ENCODE results near the gene TENT4A. TPM values are rescaled to one million over a fixed set of nuclear protein-coding genes. Genes with fewer than 3 reads are reported as not detected.

Gene TENT4A
- total RNA-seq, 6 experiments from 2014 or later: 19.8 to 23.8 (median 21.7) TPM

DNA sequence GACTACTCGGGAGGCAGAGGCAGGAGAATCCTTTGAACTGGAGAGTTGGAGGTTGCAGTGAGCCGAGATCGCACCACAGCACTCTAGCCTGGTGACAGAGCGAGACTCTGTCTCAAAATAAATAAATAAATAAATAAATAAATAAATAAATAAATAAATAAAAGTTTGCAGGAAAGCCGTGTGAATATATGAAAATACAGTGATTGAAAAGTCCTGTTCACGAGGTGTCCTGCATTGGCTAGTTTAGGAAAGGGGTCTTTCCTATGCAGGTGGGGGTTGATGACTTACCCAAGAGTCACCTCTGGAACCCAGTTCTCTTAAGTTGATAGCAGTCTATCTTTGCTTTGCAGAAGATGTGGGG, 7.3 kb downstream of the TENT4A start:
- H3K4me3 Mint-ChIP-seq: no peak overlapping the region
- H3K9me3 Mint-ChIP-seq: no peaks in the 10 kb centered on the region
- peaks cover 96% of the 10 kb centered on the region for H3K4me1 Mint-ChIP-seq (ENCODE audit: low read depth)
- peak overlapping the region; percentile 25 for H3K27ac Mint-ChIP-seq
- H3K27me3 Mint-ChIP-seq (ENCODE audit: insufficient read depth): no peaks in the 10 kb centered on the region
- no peak for DNase-seq
- H3K36me3 Mint-ChIP-seq (ENCODE audit: low read depth): peaks cover 17% of the 10 kb centered on the region
- TF ChIP-seq, protein P1, sequence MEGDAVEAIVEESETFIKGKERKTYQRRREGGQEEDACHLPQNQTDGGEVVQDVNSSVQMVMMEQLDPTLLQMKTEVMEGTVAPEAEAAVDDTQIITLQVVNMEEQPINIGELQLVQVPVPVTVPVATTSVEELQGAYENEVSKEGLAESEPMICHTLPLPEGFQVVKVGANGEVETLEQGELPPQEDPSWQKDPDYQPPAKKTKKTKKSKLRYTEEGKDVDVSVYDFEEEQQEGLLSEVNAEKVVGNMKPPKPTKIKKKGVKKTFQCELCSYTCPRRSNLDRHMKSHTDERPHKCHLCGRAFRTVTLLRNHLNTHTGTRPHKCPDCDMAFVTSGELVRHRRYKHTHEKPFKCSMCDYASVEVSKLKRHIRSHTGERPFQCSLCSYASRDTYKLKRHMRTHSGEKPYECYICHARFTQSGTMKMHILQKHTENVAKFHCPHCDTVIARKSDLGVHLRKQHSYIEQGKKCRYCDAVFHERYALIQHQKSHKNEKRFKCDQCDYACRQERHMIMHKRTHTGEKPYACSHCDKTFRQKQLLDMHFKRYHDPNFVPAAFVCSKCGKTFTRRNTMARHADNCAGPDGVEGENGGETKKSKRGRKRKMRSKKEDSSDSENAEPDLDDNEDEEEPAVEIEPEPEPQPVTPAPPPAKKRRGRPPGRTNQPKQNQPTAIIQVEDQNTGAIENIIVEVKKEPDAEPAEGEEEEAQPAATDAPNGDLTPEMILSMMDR (IDR thresholded peaks at IDR 0.05): no peak

DNA sequence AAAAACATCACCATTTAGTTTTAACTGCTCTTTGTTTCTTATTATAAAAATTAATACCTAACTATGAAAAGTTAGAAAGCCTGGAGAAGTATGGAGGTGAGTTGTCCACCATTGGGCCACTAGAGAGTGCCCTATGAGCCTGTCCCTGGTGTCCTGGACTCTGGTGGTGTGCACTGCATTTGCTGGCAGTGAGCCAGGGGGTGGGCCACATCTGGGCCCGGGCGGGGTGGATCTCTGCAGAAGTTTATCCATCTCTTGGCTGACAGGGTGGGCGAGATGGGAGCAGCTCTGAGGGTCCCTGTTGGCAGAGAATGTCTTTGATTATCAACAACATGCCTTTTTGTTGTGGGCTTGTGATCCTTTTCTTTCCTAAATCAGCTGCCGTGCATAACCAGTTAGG, 8.2 kb downstream of the TENT4A start:
- peak overlapping the region; percentile 72 for H3K4me3 Mint-ChIP-seq
- peaks cover 89% of the 10 kb centered on the region for H3K4me1 Mint-ChIP-seq (ENCODE audit: low read depth)
- peak overlapping the region; percentile 80 for H3K27ac Mint-ChIP-seq
- peaks cover 24% of the 10 kb centered on the region for H3K36me3 Mint-ChIP-seq (ENCODE audit: low read depth)
- DNase-seq: no peak
- no peaks in the 10 kb centered on the region for H3K27me3 Mint-ChIP-seq (ENCODE audit: insufficient read depth)
- TF ChIP-seq, protein P1 (IDR thresholded peaks at IDR 0.05): peak; percentile 12; the same call in 1 of the 2 replicates
- H3K9me3 Mint-ChIP-seq: no peaks in the 10 kb centered on the region

DNA sequence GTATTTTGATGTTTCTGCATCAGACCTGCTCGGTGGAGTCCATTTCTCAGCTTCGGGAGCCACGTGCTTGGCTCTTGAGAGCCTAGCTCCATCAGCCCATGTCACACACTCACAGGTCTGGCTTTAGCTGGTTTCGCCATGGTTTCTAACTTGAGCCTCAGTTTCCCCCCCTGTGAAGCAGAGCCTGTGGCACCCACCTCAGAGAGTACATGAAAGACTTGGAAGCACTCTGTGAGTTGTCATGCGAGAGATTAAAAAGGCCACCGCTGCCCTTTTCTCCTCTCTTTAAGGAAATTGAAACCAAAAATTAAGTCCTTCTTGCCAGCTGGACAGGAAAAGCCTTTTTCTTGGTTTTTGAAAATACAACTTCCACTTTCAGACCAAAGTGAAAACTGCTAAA, 8.8 kb downstream of the TENT4A start:
- peak overlapping the region; percentile 72 for H3K4me3 Mint-ChIP-seq
- no peaks in the 10 kb centered on the region; the same call in 1 of the 2 replicates for H3K27me3 Mint-ChIP-seq (ENCODE audit: insufficient read depth)
- peak overlapping the region; percentile 80 for H3K27ac Mint-ChIP-seq
- peaks cover 89% of the 10 kb centered on the region for H3K4me1 Mint-ChIP-seq (ENCODE audit: low read depth)
- no peak for DNase-seq
- no peaks in the 10 kb centered on the region for H3K9me3 Mint-ChIP-seq
- TF ChIP-seq, protein P1 (IDR thresholded peaks at IDR 0.05): no peak
- H3K36me3 Mint-ChIP-seq (ENCODE audit: low read depth): peaks cover 30% of the 10 kb centered on the region

DNA sequence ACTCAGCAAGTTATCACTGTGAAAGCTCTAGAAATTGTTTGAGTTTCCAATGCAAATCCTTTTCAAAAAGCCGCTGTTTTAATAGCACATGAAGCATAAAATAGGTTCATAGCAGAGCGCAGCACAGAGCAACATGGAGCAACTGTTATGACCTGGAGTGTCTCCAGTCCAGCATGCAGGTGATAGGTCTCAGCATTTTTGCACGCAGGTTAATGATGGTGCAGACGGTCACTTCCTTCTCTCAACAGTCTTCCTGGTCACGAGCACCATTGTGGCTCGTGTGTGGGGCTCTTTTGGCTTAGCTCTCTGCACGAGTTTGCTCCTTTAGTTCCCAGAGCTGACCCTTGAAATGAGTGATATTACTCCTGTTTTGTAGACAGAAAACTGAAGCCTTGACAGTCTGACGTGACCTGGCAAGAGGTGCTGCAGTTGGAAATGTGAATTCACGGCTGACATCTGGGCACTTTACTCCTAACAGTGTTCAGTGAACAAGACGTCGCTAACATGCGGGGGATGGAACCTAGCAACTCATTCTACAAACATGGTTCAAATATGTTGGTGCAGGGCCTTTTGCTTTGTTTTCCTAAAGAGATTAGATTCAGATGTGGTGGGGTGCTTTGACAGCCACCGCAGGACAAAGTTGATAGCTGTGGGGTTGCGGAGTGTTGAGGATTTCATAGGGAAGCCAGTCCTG, 10.0 kb downstream of the TENT4A start:
- no peaks in the 10 kb centered on the region; the same call in 1 of the 2 replicates for H3K27me3 Mint-ChIP-seq (ENCODE audit: insufficient read depth)
- peak overlapping the region; percentile 37; the same call in 1 of the 2 replicates for H3K4me3 Mint-ChIP-seq
- no peaks in the 10 kb centered on the region for H3K9me3 Mint-ChIP-seq
- H3K4me1 Mint-ChIP-seq (ENCODE audit: low read depth): peaks cover 88% of the 10 kb centered on the region
- TF ChIP-seq, protein P1 (IDR thresholded peaks at IDR 0.05): no peak
- peaks cover 31% of the 10 kb centered on the region for H3K36me3 Mint-ChIP-seq (ENCODE audit: low read depth)
- DNase-seq: no peak
- peak overlapping the region; percentile 60 for H3K27ac Mint-ChIP-seq

DNA sequence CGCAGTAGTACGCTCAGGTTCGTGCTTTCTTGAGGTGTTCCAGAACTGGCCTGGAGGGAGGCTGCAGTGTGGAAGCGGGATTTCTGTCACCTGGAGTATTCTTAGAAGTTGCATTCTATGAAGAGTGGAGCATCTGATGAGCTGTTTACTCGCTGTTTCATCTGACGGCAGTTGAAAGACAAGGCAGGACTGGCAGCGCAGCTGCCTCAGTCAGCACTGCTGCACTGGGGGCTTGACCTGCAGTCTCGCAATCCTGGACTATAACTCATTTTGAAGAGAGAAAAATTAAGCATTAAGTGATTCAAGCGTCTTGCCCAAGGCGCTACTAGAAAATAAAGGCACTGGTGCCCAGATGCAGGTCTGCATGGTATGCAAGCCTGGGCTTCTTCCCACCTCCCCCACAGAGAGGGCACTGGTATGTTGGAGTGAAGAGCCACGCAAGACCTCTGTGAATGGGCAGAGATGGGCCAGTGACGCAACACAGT, 10.6 kb downstream of the TENT4A start:
- peak overlapping the region; percentile 60 for H3K27ac Mint-ChIP-seq
- H3K4me1 Mint-ChIP-seq (ENCODE audit: low read depth): peaks cover 83% of the 10 kb centered on the region
- no peaks in the 10 kb centered on the region for H3K9me3 Mint-ChIP-seq
- peaks cover 31% of the 10 kb centered on the region for H3K36me3 Mint-ChIP-seq (ENCODE audit: low read depth)
- H3K27me3 Mint-ChIP-seq (ENCODE audit: insufficient read depth): no peaks in the 10 kb centered on the region; the same call in 1 of the 2 replicates
- H3K4me3 Mint-ChIP-seq: peak overlapping the region; percentile 35; the same call in 1 of the 2 replicates
- no peak for DNase-seq
- TF ChIP-seq, protein P1 (IDR thresholded peaks at IDR 0.05): no peak

Data from HFFc6 (cell line).